Right lobe of liver (tissue), 4 donors: Measurements from ENCODE around the gene MBNL3.

Experiments used
- CTCF ChIP-seq, 4 donors: fragments of 200-600 bp in 3 of 4; fragments of 450-650 bp in 1 of 4; IDR thresholded peaks; one replicate each; pipeline versions ENCODE4 v1.5.1 to v1.8.0; 2016 to 2022; ENCODE audit warnings: antibody characterized with exemption in 4 of 4, mild to moderate bottlenecking in 2 of 4
- POLR2A ChIP-seq: fragments of 450-650 bp; IDR thresholded peaks from one replicate; pipeline ENCODE4 v1.6.1; 2017; ENCODE audit warnings: antibody characterized with exemption, mild to moderate bottlenecking
- donor health status: DM: no; HTN: no; CAD: no.
- donor health status: DM: no; HTN: no; CAD: no.
- donor health status: DM: no; HTN: yes; CAD: no.

GRCh38 chrX:132504417-132504816, 15.6 kb upstream of the MBNL3 start:
- no peak for TF ChIP-seq CTCF (IDR thresholded peaks at IDR 0.05)
- TF ChIP-seq POLR2A, result no peak
